HepG2 (cell line): ENCODE measurements around the gene FAM20C. TPM values are rescaled to one million over a fixed set of nuclear protein-coding genes. Genes with fewer than 3 reads are reported as not detected.

Experiments used
- BCL3 ChIP-seq: sonication (generic); formaldehyde crosslinking; IDR thresholded peaks from 2 replicates; pipeline ENCODE4 v1.5.1; 2020; ENCODE audit warnings: mild to moderate bottlenecking, missing genetic modification reagents, moderate library complexity
- CC2D1A ChIP-seq: sonication (generic); formaldehyde crosslinking; IDR thresholded peaks from 2 replicates; pipeline ENCODE4 v1.8.1; 2023; ENCODE audit warnings: mild to moderate bottlenecking, missing genetic modification reagents
- CEBPB ChIP-seq: IDR thresholded peaks from 2 replicates; pipeline ENCODE4 v1.6.1; 2011; ENCODE audit warnings: low read depth, low read length, improper control_type of control experiment, borderline replicate concordance
- FOXK1 ChIP-seq: sonication (generic); formaldehyde crosslinking; IDR thresholded peaks from 2 replicates; pipeline ENCODE4 v1.4.0; 2020; ENCODE audit warnings: low read depth, missing genetic modification reagents, borderline replicate concordance
- FOXP1 ChIP-seq, 2 experiments: fragments of 450-650 bp in 1 of 2; IDR thresholded peaks; 2 replicates each; pipeline ENCODE4 v1.6.1; 2017 to 2018; ENCODE audit warnings: antibody characterized with exemption in 1 of 2
- HES4 ChIP-seq: sonication (generic); formaldehyde crosslinking; IDR thresholded peaks from 2 replicates; pipeline ENCODE4 v1.9.0; 2021; ENCODE audit warnings: mild to moderate bottlenecking, missing genetic modification reagents, borderline replicate concordance
- HNF4A ChIP-seq: sonication (generic); formaldehyde crosslinking; IDR thresholded peaks from 2 replicates; pipeline ENCODE4 v1.4.0; 2020; ENCODE audit warnings: missing genetic modification reagents
- NFKBIZ ChIP-seq: IDR thresholded peaks from 2 replicates; pipeline ENCODE4 v1.6.1; 2018; ENCODE audit warnings: missing genetic modification reagents, missing compliant biosample characterization
- PCBP1 ChIP-seq: fragments of 200-400 bp; formaldehyde crosslinking; IDR thresholded peaks from 2 replicates; pipeline ENCODE4 v1.6.1; 2017; ENCODE audit warnings: mild to moderate bottlenecking, low read depth, low read length, borderline replicate concordance
- PHF8 ChIP-seq: sonication (generic); formaldehyde crosslinking; IDR thresholded peaks from 2 replicates; pipeline ENCODE4 v1.5.0; 2020; ENCODE audit warnings: missing genetic modification reagents
- POLR2G ChIP-seq: fragments of 200-400 bp; formaldehyde crosslinking; IDR thresholded peaks from 2 replicates; pipeline ENCODE4 v1.6.1; 2018; ENCODE audit warnings: mild to moderate bottlenecking, low read depth, low read length, moderate library complexity
- SALL1 ChIP-seq: sonication (generic); formaldehyde crosslinking; IDR thresholded peaks from 2 replicates; pipeline ENCODE4 v1.8.0; 2022; ENCODE audit warnings: mild to moderate bottlenecking, missing genetic modification reagents
- SMYD3 ChIP-seq: sonication (generic); formaldehyde crosslinking; IDR thresholded peaks from 2 replicates; pipeline ENCODE4 v1.8.1; 2023; ENCODE audit warnings: mild to moderate bottlenecking, missing genetic modification reagents
- TSC22D2 ChIP-seq: sonication (generic); formaldehyde crosslinking; IDR thresholded peaks from 2 replicates; pipeline ENCODE4 v1.5.1; 2020; ENCODE audit warnings: missing genetic modification reagents, mild to moderate bottlenecking, borderline replicate concordance
- ZBTB14 ChIP-seq: sonication (generic); formaldehyde crosslinking; IDR thresholded peaks from 2 replicates; pipeline ENCODE4 v1.4.0; 2020; ENCODE audit warnings: missing genetic modification reagents
- ZBTB21 ChIP-seq: sonication (generic); formaldehyde crosslinking; IDR thresholded peaks from 2 replicates; pipeline ENCODE4 v1.4.0; 2020; ENCODE audit warnings: missing genetic modification reagents
- ZBTB33 ChIP-seq: sonication (generic); formaldehyde crosslinking; IDR thresholded peaks from 2 replicates; pipeline ENCODE4 v1.4.0; 2020; ENCODE audit warnings: missing genetic modification reagents
- ZFP62 ChIP-seq: sonication (generic); formaldehyde crosslinking; IDR thresholded peaks from 2 replicates; pipeline ENCODE4 v1.4.0; 2020; ENCODE audit warnings: missing genetic modification reagents
- ZNF670 ChIP-seq: sonication (generic); formaldehyde crosslinking; IDR thresholded peaks from 2 replicates; pipeline ENCODE4 v1.8.0; 2022; ENCODE audit warnings: mild to moderate bottlenecking, missing genetic modification reagents, borderline replicate concordance
- ZNF720 ChIP-seq: sonication (generic); formaldehyde crosslinking; IDR thresholded peaks from 2 replicates; pipeline ENCODE4 v1.4.0; 2020; ENCODE audit warnings: missing genetic modification reagents
- polyA plus RNA-seq, 8 experiments: library from polyadenylated mRNA; depleted of rRNA in 3 of 8; stranded (reverse) in 7 of 8; unstranded in 1 of 8; fragments of >200 nt; fragmentation: Illumina TruSeq in 4 of 8; extraction: Trizol in 4 of 8; gene quantifications; 2 replicates each; pipeline versions ENCODE4 v1.2.1 to v1.2.3, GENCODE V29; 2011 to 2016; ENCODE audit warnings: low read depth in 4 of 8, missing spikeins in 1 of 8, mixed read lengths in 1 of 8; ENCODE audit not compliant: insufficient read depth in 1 of 8
- total RNA-seq, 5 experiments: library from RNA; depleted of rRNA; stranded (reverse); fragments of >200 nt; fragmentation: Illumina TruSeq; extraction: Trizol; gene quantifications; 2 replicates each; pipeline ENCODE4 v1.2.3, GENCODE V29; 2016; ENCODE audit warnings: low read depth in 1 of 5
- TF ChIP-seq, protein P1 (sequence below): sonication (generic); formaldehyde crosslinking; IDR thresholded peaks from 2 replicates; pipeline ENCODE4 v1.5.0; 2020; ENCODE audit warnings: mild to moderate bottlenecking, missing genetic modification reagents

The FAM20C gene
- total and polyA plus RNA-seq, 2 of the 13 experiments (the other 11 are each of a cell fraction or from before 2014, with no cell fraction given) = 11.9 to 19.9 TPM

DNA sequence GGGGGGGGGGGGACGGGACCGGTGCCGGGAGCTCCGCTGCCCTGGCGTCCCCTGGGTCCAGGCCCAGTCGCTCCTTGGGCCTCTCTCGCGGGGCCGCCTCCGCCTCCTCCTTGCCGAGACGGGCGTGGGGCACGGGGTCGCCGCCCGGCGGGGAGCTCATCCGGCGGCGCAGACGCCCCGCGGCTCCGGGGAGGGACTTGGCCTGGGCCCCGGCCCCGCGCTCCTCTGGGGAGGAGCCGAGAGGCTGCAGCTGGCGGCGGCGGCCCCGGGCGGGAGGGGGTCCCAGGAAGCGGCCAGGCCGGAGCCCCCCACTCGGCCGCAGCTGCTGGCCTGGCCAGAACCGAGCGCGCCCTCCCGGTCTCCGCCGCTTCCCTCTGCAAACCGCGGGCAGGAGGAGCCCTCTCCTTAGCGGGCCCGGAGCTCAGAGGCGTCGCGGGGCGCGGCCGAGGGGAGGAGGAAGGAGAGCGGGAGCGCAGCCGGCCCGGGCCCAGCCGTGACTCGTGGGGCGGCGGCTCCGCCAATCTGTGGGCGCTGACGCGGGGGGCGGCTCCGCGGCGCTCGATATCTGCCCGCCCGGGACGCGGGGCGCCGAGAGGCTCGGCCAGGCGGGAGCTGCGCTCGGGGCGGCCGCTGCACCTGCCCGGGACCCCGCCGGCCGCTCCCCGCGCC is at the start of gene FAM20C (continued):
- TF ChIP-seq TSC22D2 (no peak), SALL1 (peak; percentile 65), ZNF720 (CRISPR knock-in tag) (no peak), NFKBIZ (CRISPR knock-in tag) (no peak), PCBP1 (no peak), HES4 (peak; percentile 28; the same call in 1 of the 2 replicates), ZBTB14 (CRISPR knock-in tag) (no peak), SMYD3 (no peak), POLR2G (peak; percentile 56; the same call in 1 of the 2 replicates), CEBPB (no peak), PHF8 (CRISPR knock-in tag) (peak; percentile 56), CC2D1A (CRISPR knock-in tag) (no peak), ZBTB21 (CRISPR knock-in tag) (no peak), ZBTB33 (CRISPR knock-in tag) (no peak), HNF4A (CRISPR knock-in tag) (no peak), FOXP1 (IDR thresholded peaks at IDR 0.05) (no peak), FOXP1 (CRISPR knock-in tag; IDR thresholded peaks at IDR 0.05) (no peak), FOXK1 (CRISPR knock-in tag) (no peak), BCL3 (CRISPR knock-in tag) (0 out of 2 replicates have a peak, but pooled peaks have one; percentile 23), ZNF670 (CRISPR knock-in tag) (no peak), ZFP62 (CRISPR knock-in tag) (no peak)
- TF ChIP-seq, protein P1, sequence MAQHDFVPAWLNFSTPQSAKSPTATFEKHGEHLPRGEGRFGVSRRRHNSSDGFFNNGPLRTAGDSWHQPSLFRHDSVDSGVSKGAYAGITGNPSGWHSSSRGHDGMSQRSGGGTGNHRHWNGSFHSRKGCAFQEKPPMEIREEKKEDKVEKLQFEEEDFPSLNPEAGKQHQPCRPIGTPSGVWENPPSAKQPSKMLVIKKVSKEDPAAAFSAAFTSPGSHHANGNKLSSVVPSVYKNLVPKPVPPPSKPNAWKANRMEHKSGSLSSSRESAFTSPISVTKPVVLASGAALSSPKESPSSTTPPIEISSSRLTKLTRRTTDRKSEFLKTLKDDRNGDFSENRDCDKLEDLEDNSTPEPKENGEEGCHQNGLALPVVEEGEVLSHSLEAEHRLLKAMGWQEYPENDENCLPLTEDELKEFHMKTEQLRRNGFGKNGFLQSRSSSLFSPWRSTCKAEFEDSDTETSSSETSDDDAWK (CRISPR knock-in tag) = no peak
